ENCODE measurements around the gene TF.

Gene TF

DNA sequence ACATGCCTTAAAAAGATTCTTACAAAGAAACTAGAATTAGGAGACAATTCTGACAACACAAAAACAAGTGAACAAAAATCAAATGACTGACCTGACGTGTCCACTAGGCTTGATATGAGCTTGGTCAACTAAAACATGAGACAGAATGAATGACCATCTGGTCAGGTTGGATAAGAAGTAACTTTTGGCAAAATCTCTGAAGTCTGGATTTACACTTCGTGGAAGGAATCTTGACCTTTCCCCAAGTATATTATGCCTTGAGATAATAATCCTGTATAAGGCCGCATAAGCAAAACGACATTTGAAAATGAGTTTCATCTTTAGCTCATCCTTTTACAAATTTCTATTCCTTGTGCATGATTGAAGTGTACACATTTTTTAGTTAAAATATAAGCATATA is 1.1 kb upstream of the TF start:
- no peaks in the 10 kb centered on the region for H3K36me3 ChIP-seq (ENCODE audit: control insufficient read depth in 4 of 4, insufficient read depth in 4 of 4, low read length in 3 of 4)
- H3K27ac ChIP-seq (ENCODE audit: insufficient read depth in 1 of 2, low read depth in 1 of 2, low read length in 2 of 2, poor library complexity in 1 of 2, severe bottlenecking in 2 of 2) = no peak overlapping the region
- ChIA-PET CTCF (no interaction called here), POLR2A (no interaction called here)
- no peak overlapping the region for H3K4me3 ChIP-seq (ENCODE audit: control insufficient read depth in 1 of 7, extremely low read depth in 1 of 7, insufficient read depth in 4 of 7, low read depth in 2 of 7, low read length in 6 of 7)
- H3K9me3 ChIP-seq (ENCODE audit: control extremely low read depth in 1 of 5, control insufficient read depth in 4 of 5, insufficient read depth in 2 of 5, low read depth in 1 of 5, low read length in 4 of 5) = no peaks in the 10 kb centered on the region
- DNase-seq = no peak
- WGBS (ENCODE audit: insufficient coverage) = 91% methylated on average over 1 of the region's 4 CpGs
- peaks cover 0 to 67% (median 41%) of the 10 kb centered on the region in 5 experiments for H3K27me3 ChIP-seq (replicated peaks in 2 of 5; ENCODE audit: control insufficient read depth in 4 of 5, insufficient read depth in 5 of 5, low read length in 4 of 5)
- peaks cover 0 to 10% (median 2%) of the 10 kb centered on the region in 4 experiments for H3K4me1 ChIP-seq (ENCODE audit: control extremely low read depth in 1 of 4, control insufficient read depth in 4 of 4, insufficient read depth in 4 of 4, low read length in 3 of 4)

DNA sequence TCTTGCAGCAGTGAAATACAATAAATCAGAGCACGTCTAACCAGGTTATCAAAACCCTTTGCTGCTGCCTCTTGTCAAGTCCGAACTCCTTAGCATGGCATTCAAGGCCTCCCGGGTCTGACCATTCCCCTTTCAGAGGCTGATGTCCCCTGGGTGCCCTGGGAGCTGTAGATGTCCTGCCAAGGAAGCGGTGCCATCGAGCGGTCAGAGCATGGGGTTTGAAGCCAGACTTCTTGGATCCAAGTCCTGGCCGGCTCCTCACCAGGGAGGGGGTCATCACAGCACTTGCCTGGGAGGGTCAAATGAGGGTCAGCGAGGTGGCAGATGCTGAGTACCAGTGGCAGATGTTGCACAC is 496 bp downstream of the TF start:
- ChIA-PET POLR2A (no interaction called here), CTCF (no interaction called here)
- Histone ChIP-seq H3K9me3 (ENCODE audit: control extremely low read depth in 1 of 5, control insufficient read depth in 4 of 5, insufficient read depth in 2 of 5, low read depth in 1 of 5, low read length in 4 of 5) (no peaks in the 10 kb centered on the region), H3K4me3 (ENCODE audit: control insufficient read depth in 1 of 7, extremely low read depth in 1 of 7, insufficient read depth in 4 of 7, low read depth in 2 of 7, low read length in 6 of 7) (peak overlapping the region in 1 of 7 experiments; percentile 67), H3K27ac (ENCODE audit: insufficient read depth in 1 of 2, low read depth in 1 of 2, low read length in 2 of 2, poor library complexity in 1 of 2, severe bottlenecking in 2 of 2) (no peak overlapping the region), H3K4me1 (ENCODE audit: control extremely low read depth in 1 of 4, control insufficient read depth in 4 of 4, insufficient read depth in 4 of 4, low read length in 3 of 4) (peaks cover 0 to 10% (median 2%) of the 10 kb centered on the region in 4 experiments), H3K27me3 (replicated peaks in 2 of 5; ENCODE audit: control insufficient read depth in 4 of 5, insufficient read depth in 5 of 5, low read length in 4 of 5) (peaks cover 0 to 67% (median 42%) of the 10 kb centered on the region in 5 experiments), H3K36me3 (ENCODE audit: control insufficient read depth in 4 of 4, insufficient read depth in 4 of 4, low read length in 3 of 4) (no peaks in the 10 kb centered on the region)
- 86% methylated on average over 8 of the region's 8 CpGs for WGBS (ENCODE audit: insufficient coverage)
- no peak for DNase-seq

- Histone ChIP-seq H3K4me3 (ENCODE audit: control insufficient read depth in 1 of 7, extremely low read depth in 1 of 7, insufficient read depth in 4 of 7, low read depth in 2 of 7, low read length in 6 of 7) (no peak overlapping the region), H3K36me3 (ENCODE audit: control insufficient read depth in 4 of 4, insufficient read depth in 4 of 4, low read length in 3 of 4) (no peaks in the 10 kb centered on the region), H3K4me1 (ENCODE audit: control extremely low read depth in 1 of 4, control insufficient read depth in 4 of 4, insufficient read depth in 4 of 4, low read length in 3 of 4) (peaks cover 0 to 10% (median 2%) of the 10 kb centered on the region in 4 experiments), H3K9me3 (ENCODE audit: control extremely low read depth in 1 of 5, control insufficient read depth in 4 of 5, insufficient read depth in 2 of 5, low read depth in 1 of 5, low read length in 4 of 5) (no peaks in the 10 kb centered on the region), H3K27me3 (replicated peaks in 2 of 5; ENCODE audit: control insufficient read depth in 4 of 5, insufficient read depth in 5 of 5, low read length in 4 of 5) (peaks cover 0 to 61% (median 42%) of the 10 kb centered on the region in 5 experiments), H3K27ac (ENCODE audit: insufficient read depth in 1 of 2, low read depth in 1 of 2, low read length in 2 of 2, poor library complexity in 1 of 2, severe bottlenecking in 2 of 2) (no peak overlapping the region)
- 100% methylated on average over 1 of the region's 1 CpG for WGBS (ENCODE audit: insufficient coverage)
- CTCF ChIA-PET = no interaction called here
- no peak for DNase-seq
- POLR2A ChIA-PET = no interaction called here
These were observed 1.2 kb downstream of the TF start for GRCh38 chr3:133747373-133747772.

DNA sequence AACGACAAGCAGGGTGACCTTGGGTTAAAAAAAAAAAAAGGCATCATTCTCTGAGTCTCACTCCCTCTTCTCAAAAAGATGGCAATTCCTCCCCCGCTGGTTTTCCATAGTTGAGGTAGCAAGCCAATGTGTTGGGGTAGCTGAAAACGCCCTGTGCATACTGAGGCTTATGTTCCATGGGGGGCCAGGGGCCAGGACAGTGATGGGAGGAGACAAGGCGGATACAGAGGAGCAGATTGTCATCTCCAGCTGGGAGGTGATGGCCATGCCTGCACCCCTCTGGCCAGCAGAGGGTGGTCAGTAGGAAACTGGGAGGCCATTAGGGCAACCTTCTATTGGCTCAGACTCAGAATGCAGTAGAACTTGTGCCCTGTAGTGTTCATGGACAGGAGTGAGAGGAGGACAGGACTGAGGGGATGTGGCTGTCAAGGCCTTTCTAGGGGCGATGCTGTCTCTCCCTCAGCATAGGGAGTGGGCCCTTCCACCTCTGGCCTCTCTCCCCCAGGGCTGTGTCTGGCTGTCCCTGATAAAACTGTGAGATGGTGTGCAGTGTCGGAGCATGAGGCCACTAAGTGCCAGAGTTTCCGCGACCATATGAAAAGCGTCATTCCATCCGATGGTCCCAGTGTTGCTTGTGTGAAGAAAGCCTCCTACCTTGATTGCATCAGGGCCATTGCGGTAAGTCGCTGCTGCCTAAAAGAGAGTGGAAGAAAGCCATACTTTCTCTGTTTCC is 1.9 kb downstream of the TF start:
- Histone ChIP-seq H3K27me3 (replicated peaks in 2 of 5; ENCODE audit: control insufficient read depth in 4 of 5, insufficient read depth in 5 of 5, low read length in 4 of 5) (peaks cover 0 to 54% (median 38%) of the 10 kb centered on the region in 5 experiments), H3K9me3 (ENCODE audit: control extremely low read depth in 1 of 5, control insufficient read depth in 4 of 5, insufficient read depth in 2 of 5, low read depth in 1 of 5, low read length in 4 of 5) (no peaks in the 10 kb centered on the region), H3K27ac (ENCODE audit: insufficient read depth in 1 of 2, low read depth in 1 of 2, low read length in 2 of 2, poor library complexity in 1 of 2, severe bottlenecking in 2 of 2) (no peak overlapping the region), H3K36me3 (ENCODE audit: control insufficient read depth in 4 of 4, insufficient read depth in 4 of 4, low read length in 3 of 4) (no peaks in the 10 kb centered on the region), H3K4me3 (ENCODE audit: control insufficient read depth in 1 of 7, extremely low read depth in 1 of 7, insufficient read depth in 4 of 7, low read depth in 2 of 7, low read length in 6 of 7) (no peak overlapping the region), H3K4me1 (ENCODE audit: control extremely low read depth in 1 of 4, control insufficient read depth in 4 of 4, insufficient read depth in 4 of 4, low read length in 3 of 4) (peaks cover 0 to 10% (median 2%) of the 10 kb centered on the region in 4 experiments)
- ChIA-PET POLR2A (interaction anchor here (0.6 kb wide), 1 partner anchor 1025 kb away, joined by 3 read pairs; no protein-coding TSS in a partner anchor), CTCF (no interaction called here)
- DNase-seq = no peak
- WGBS (ENCODE audit: insufficient coverage) = 98% methylated on average over 11 of the region's 12 CpGs

DNA sequence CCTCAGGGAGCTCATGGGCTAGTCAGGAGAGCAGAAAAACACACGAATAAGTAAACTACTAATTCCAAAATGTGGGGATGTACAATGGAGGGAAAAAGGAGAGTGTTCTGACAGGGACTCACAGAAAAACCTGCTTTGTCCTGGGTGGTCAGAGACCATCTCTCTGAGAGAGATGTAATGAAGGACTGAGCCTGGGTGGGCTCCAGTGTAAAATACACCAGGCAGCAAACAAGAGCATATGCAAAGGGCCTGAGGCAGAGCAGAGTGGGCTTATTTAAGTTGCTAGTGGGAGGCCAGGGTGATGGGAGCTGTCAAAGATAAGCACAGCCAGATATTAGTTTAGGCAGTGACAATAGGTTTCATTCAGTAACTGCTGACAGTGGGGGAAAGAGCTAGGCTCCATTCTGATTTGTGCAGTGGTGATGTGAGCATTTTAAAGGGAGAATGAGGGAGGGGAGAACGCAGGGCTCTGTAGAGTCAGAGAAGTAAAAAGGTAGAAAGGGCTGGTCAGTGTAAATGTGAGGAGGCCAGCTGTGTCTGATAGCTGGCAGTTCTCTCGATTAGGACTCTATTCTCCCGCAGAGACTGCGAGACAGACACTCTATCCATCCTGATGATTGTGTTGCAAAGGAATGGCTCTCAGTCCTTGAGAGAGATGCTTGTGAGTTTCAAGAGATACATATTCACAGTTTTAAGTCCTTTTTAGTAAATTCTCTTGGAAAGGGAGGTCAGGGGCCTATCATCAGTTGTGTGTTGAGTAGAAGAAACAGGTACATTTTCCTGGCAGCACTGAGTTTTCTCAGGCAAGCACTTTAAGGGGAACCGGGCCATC is 3.5 kb downstream of the TF start:
- ChIA-PET POLR2A (no interaction called here), CTCF (no interaction called here)
- no peak overlapping the region for H3K27ac ChIP-seq (ENCODE audit: insufficient read depth in 1 of 2, low read depth in 1 of 2, low read length in 2 of 2, poor library complexity in 1 of 2, severe bottlenecking in 2 of 2)
- WGBS (ENCODE audit: insufficient coverage) = 98% methylated on average over 6 of the region's 6 CpGs
- no peak for DNase-seq
- peaks cover 0 to 40% (median 26%) of the 10 kb centered on the region in 5 experiments for H3K27me3 ChIP-seq (replicated peaks in 2 of 5; ENCODE audit: control insufficient read depth in 4 of 5, insufficient read depth in 5 of 5, low read length in 4 of 5)
- H3K4me1 ChIP-seq (ENCODE audit: control extremely low read depth in 1 of 4, control insufficient read depth in 4 of 4, insufficient read depth in 4 of 4, low read length in 3 of 4) = peaks cover 0 to 10% (median 2%) of the 10 kb centered on the region in 4 experiments
- no peak overlapping the region for H3K4me3 ChIP-seq (ENCODE audit: control insufficient read depth in 1 of 7, extremely low read depth in 1 of 7, insufficient read depth in 4 of 7, low read depth in 2 of 7, low read length in 6 of 7)
- H3K36me3 ChIP-seq (ENCODE audit: control insufficient read depth in 4 of 4, insufficient read depth in 4 of 4, low read length in 3 of 4) = no peaks in the 10 kb centered on the region
- no peaks in the 10 kb centered on the region for H3K9me3 ChIP-seq (ENCODE audit: control extremely low read depth in 1 of 5, control insufficient read depth in 4 of 5, insufficient read depth in 2 of 5, low read depth in 1 of 5, low read length in 4 of 5)

- H3K27me3 ChIP-seq (replicated peaks in 2 of 5; ENCODE audit: control insufficient read depth in 4 of 5, insufficient read depth in 5 of 5, low read length in 4 of 5) = peaks cover 0 to 34% (median 25%) of the 10 kb centered on the region in 5 experiments
- ChIA-PET CTCF (no interaction called here), POLR2A (no interaction called here)
- no peaks in the 10 kb centered on the region for H3K36me3 ChIP-seq (ENCODE audit: control insufficient read depth in 4 of 4, insufficient read depth in 4 of 4, low read length in 3 of 4)
- no peak overlapping the region for H3K4me3 ChIP-seq (ENCODE audit: control insufficient read depth in 1 of 7, extremely low read depth in 1 of 7, insufficient read depth in 4 of 7, low read depth in 2 of 7, low read length in 6 of 7)
- H3K9me3 ChIP-seq (ENCODE audit: control extremely low read depth in 1 of 5, control insufficient read depth in 4 of 5, insufficient read depth in 2 of 5, low read depth in 1 of 5, low read length in 4 of 5) = no peaks in the 10 kb centered on the region
- WGBS (ENCODE audit: insufficient coverage) = 67% methylated on average over 4 of the region's 6 CpGs
- no peak overlapping the region for H3K27ac ChIP-seq (ENCODE audit: insufficient read depth in 1 of 2, low read depth in 1 of 2, low read length in 2 of 2, poor library complexity in 1 of 2, severe bottlenecking in 2 of 2)
- peaks cover 0 to 10% (median 2%) of the 10 kb centered on the region in 4 experiments for H3K4me1 ChIP-seq (ENCODE audit: control extremely low read depth in 1 of 4, control insufficient read depth in 4 of 4, insufficient read depth in 4 of 4, low read length in 3 of 4)
- no peak for DNase-seq
These were observed 4.1 kb downstream of the TF start for GRCh38 chr3:133750259-133750656.

Data from common myeloid progenitor, CD34-positive (primary cell).